HG03378 (cell line): ENCODE results near the gene CT83.

ENCODE experiments used
- ATAC-seq: cut with Tn5 transposase; IDR thresholded peaks from one replicate; pipeline ENCODE4 v1.9.1; 2021; ENCODE audit warnings: mild to moderate bottlenecking, moderate library complexity; ENCODE audit not compliant: unreplicated experiment

Gene CT83, protein sequence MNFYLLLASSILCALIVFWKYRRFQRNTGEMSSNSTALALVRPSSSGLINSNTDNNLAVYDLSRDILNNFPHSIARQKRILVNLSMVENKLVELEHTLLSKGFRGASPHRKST

DNA sequence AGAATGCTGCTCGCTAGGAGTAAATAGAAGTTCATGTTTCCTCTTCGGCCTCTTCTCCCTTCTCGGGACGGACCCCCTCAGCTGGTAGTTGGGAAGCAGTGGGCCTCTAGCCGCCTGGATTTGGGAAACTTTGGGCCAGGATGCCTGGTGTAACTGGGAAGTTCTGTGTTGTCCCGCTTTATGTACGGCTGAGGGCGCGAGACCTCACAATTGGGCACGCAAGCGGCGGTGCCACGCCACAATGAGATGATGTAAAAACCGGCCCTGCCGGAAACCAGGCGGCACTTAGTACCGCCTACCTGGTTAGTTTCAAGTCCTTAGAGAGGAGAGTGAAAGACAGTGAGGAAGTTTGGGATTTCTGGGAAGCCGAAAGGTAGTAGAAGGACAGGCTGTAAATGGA lies at the start of gene CT83:
Gene CT83, minus strand, starts transcription at position 155 of the 400 bp plus-strand sequence. Its CDS starts 120 bp downstream, at position 35.
- ATAC-seq: no peak

DNA sequence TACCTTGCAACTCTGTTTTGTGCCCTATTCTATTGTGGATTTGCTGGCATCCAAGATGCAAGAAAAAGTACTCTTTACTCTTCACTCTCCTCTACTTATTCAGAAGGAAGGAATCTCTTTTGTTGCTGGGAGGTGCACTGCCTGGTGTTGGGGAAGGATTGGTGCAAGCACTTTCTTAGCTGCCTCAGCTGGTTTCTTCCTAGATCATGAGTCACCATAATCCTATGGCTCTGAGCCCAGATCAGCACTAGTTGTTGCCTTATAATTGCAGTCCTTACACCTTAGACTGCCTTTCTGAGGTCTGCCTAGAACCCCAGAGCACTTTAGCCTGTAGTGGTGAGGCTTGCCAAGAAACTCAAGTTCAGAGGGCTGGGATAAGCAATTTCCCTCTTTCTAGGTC lies 37.0 kb upstream of the CT83 start:
- ATAC-seq: no peak

DNA sequence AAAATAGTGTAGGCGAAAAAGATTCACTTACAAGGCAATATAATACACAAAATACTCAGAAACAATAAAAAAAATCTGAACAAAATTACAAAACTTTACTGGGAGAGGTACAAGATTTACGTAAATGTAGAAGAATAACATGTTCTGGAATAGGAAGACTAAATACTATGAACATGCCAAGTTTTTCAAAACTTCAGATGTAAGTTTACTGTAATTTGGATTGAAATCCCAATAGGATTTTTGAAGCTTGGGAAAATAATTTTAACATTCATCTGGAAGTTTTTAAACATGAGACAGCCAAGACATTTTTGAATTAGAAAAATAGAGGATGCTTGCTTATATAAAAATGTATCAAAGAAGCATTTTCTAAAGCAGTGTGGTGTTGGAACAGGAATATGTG lies 30.5 kb upstream of the CT83 start:
- ATAC-seq: no peak

DNA sequence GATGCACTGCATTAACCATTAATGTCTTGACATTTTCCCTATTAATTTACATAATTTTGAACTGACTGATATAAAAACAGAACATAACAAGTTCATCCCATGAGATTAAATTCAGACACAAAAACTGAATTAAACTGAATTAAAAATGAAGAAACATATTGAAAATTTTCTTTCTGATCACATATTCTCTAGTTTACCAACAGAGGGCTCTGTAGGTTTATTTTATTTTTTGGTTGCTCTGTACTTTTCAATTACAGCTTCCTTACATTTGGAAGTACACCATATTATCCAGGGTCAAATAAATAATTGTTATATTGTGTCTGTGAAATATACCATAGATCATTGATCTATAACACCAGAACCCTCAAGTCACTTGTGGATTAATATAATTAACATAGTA lies 27.3 kb upstream of the CT83 start:
- ATAC-seq: no peak

DNA sequence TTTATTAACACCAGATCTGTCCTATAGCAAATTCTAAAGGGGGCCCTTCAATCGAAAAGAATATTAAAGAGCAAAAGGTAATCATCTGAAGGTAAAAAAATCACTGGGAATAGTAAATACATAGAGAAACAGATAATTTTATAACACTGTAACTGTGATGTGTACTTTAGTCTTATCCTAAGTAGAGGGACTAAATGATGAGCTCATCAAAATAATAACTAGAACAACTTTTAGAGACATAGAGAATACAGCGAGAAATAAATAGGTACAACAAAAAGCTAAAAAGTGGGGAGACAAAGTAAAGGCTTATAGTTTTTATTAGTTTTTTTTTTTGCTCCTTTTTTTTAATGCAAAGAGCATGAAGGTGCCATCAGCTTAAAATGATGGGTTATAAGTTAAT lies 17.3 kb upstream of the CT83 start:
- no peak for ATAC-seq

DNA sequence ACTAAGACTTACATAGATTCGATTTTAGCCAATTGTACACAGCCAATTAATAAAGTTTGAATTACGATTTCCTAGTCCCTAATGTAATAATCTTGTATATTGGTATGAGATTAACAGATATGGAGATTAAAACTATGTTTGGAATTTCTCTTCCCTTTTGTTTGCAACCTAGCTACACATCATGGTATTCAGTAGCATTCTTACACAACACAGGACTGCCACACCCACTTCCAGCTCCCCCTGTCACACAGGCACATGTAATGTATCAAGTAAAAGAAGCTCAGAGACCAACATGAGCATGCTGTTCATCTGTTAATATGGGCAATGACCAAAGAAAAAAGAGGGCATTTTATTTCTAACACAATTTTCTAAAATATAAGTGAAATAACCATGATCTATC lies 13.6 kb downstream of the CT83 start:
- ATAC-seq: no peak

DNA sequence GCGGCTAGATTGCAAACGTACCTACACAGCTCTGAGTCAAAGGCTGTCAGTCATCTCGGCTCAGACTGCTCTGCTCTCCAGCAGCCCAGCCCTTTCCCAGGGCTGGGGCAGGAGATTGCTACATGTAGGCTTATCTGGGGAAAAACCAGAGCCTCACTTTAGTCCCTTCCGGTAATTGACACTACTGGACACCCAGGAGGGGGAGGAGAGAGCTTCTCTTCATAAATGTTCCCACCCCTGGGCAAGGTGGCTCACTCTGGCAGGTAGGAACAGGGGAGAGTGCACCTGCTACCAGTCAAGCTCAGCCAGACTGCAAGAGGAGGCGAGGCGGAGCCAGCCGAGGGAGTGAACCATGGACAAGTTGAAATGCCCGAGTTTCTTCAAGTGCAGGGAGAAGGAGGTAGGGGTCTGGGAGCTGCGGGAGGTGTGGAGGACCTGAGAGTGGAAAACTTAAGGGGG lies 26.4 kb downstream of the CT83 start, which contains the start of gene SLC6A14:
Gene SLC6A14, plus strand, starts transcription at position 249 of the 459 bp plus-strand sequence. Its CDS starts 104 bp downstream, at position 353.
- ATAC-seq: no peak

DNA sequence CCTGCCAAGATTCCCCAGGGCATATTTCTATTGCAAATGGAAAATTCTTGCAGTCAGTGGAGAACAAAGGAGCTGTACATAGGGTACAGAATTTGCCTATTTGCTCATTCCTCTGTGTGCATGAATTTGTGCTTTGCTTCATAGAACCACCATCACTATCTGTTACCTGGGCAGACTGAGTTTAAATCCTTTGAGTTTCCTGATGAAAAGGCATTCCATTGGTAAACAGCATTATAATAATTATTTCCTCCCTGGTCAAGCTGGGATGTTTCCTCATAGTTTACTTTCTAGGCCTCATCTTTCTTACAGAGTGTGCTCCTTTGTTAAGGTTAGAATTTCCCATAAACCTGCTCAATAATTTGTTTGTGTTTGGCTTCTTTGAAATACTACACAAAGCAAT lies 27.2 kb downstream of the CT83 start:
- ATAC-seq: no peak

DNA sequence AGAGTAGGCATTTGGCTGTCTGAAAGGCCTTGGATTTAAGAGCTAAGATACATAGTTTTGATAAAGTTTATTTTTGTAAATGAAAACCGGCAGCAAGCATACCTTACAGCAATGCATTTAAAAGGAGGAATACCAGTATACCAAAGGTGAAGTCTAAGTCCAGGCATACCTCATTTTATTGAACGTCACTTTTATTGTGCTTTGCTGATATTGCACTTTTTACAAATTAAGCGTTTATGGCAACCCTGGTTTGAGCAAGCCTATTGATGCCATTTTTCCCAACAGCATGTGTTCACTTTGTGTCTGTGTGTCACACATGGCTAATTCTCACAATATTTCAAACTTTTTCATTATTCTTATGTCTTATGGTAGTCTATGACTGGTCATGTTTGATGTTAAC lies 34.8 kb downstream of the CT83 start:
- no peak for ATAC-seq

DNA sequence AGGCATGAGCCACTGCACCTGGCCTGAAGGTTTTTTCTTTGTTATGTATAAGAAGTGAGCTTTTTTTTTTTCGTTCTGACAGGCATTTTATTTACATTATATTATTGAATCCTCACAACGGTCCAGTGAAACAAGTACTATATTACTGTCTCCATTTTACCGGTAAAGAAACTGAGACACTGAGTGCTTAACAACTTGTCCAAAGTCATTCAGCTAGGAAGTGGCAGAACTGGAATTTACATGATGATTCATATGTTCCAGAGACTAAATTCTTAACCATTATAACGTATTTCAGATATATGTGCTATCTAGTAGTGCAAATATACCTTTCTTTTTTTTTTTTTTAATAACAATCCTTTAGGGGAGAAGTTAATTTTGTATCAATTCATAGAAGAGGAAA lies 44.8 kb downstream of the CT83 start:
- no peak for ATAC-seq

DNA sequence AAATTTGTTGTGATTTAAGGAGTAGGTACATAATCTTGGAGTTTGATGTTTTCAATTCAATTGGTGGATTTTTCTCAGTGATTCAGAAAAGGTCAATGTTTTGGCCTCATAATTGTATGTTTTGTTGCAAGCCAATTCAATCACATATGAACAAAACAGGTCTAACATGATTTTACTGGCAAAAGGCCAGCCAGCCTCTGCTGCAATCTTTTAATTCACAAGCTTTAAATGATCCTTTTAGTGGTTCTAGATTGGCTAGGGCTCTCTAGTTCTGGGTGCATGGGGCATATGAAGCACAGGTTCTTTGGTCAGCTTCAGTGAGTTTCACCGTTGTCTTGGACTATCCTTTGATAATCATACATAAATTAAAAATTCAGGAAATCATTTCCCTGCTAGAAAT lies 45.6 kb downstream of the CT83 start:
- ATAC-seq: no peak

DNA sequence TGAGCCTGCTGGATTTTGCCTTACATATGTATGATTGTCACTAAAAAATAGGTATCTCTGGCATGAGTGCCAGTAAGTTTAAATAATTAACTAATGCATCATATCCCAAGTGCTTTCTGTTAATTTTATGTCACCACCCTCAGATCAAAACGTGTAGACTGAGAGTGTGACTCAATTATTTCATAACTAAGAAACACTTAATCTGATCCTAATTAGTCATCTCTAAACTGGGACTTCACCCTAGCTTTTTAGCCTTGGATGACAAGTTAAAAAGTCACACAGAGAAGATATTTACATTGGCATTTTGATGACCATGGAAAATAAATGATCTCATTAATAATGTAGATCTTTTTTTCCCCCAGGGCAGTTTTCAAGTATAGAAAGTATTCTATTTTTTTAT lies 49.5 kb downstream of the CT83 start:
- no peak for ATAC-seq
